OCI-LY3 (cell line): ENCODE data around the gene RINL.

ENCODE experiments used
- CTCF ChIP-seq: fragments of 200-600, 300-600 bp; sonication (generic); IDR thresholded peaks from 2 replicates; pipeline ENCODE4 v1.5.1; 2014; ENCODE audit warnings: antibody characterized with exemption, low read length, low read depth
- EZH2phosphoT487 ChIP-seq: fragments of 200-600 bp; shearing (Covaris generic); IDR thresholded peaks from 2 replicates; pipeline ENCODE4 v1.6.1; 2018; ENCODE audit warnings: antibody characterized with exemption, mixed run types, low read depth

- TF ChIP-seq CTCF (no peak), EZH2phosphoT487 (no peak)
Observed at GRCh38 chr19:38856813-38857212, 21.3 kb downstream of the RINL start.
